Ovary (tissue), 9 donors: Measurements from ENCODE around the gene NUDT1. TPM values are rescaled to one million over a fixed set of nuclear protein-coding genes. Genes with fewer than 3 reads are reported as not detected.

Experiments used
- DNase-seq, 5 donors: peaks; one replicate each; pipeline ENCODE4 v3.0.0-alpha.2; 2019 to 2020
- H3K27ac ChIP-seq, 2 donors: fragments of 200-600 bp; one replicate each; pipeline versions ENCODE4 v1.5.1 to v1.8.0; 2019 to 2022
- H3K27me3 ChIP-seq: fragments of 200-600 bp; one replicate; pipeline ENCODE4 v1.8.0; 2022
- H3K36me3 ChIP-seq: fragments of 200-600 bp; sonication (generic); one replicate; pipeline ENCODE4 v1.5.1; 2019
- H3K4me1 ChIP-seq: one replicate; pipeline ENCODE4 v1.8.1; 2013; ENCODE audit warnings: mild to moderate bottlenecking, moderate library complexity; ENCODE audit not compliant: insufficient read depth
- H3K4me3 ChIP-seq: fragments of 200-600 bp; sonication (generic); one replicate; pipeline ENCODE4 v1.5.1; 2017
- H3K9me3 ChIP-seq, 2 donors: fragments of 200-600 bp in 1 of 2; sonication (generic) in 1 of 2; one replicate each; pipeline versions ENCODE4 v1.5.1 to v1.8.1; 2013 to 2019; ENCODE audit warnings: mild to moderate bottlenecking in 1 of 2, moderate library complexity in 1 of 2
- CTCF ChIP-seq, 3 donors: fragments of 450-650 bp in 2 of 3; fragments of 200-600 bp in 1 of 3; IDR thresholded peaks; one replicate each; pipeline versions ENCODE4 v1.5.1 to v1.8.0; 2016 to 2022; ENCODE audit warnings: antibody characterized with exemption in 3 of 3, mild to moderate bottlenecking in 1 of 3
- EP300 ChIP-seq: sonication (generic); formaldehyde crosslinking; IDR thresholded peaks from one replicate; pipeline ENCODE4 v1.6.1; 2017; ENCODE audit warnings: antibody characterized with exemption
- POLR2A ChIP-seq: fragments of 450-650 bp; IDR thresholded peaks from one replicate; pipeline ENCODE4 v1.6.1; 2017; ENCODE audit warnings: antibody characterized with exemption, mild to moderate bottlenecking, moderate library complexity
- WGBS, 3 donors: extraction: QIAGEN DNeasy Blood & Tissue Kit in 1 of 3; methylation state at CpG; one replicate each; pipeline versions ENCODE4 v1.1.5 to v1.1.7; 2013 to 2017; 5-methylcytosine and 5-hydroxymethylcytosine counted together
- intact Hi-C, 4 donors: fragments of 100-400 bp; cut with DNase I; formaldehyde crosslinking; loops; one replicate each; pipeline versions ENCODE4 v1.11.0 to v1.15.1; 2022 to 2023
- polyA plus RNA-seq, 2 donors: library from polyadenylated mRNA; stranded (reverse); fragments of 200-250 nt in 1 of 2; fragments of 350-450 nt in 1 of 2; fragmentation: Illumina TruSeq in 1 of 2; extraction: RNeasy Lipid Tissue Mini Kit (QIAGEN cat#74804) in 1 of 2; gene quantifications; one replicate each; pipeline ENCODE4 v1.2.3, GENCODE V29; 2013 to 2014
- total RNA-seq, 7 donors: library from RNA; depleted of rRNA in 2 of 7; stranded (reverse); fragments of >200 nt in 2 of 7; fragmentation: NEBNext Ultra II Directional in 3 of 7; extraction: Animal tissue kit (Norgen Biotek cat#: 25700) in 3 of 7; gene quantifications; one replicate each; pipeline versions ENCODE4 v1.1.0 to v1.2.4, GENCODE V29; 2016 to 2023
- donor health status: DM: no; HTN: no; CAD: no; lungs with moderate emphysema.
- donor health status: DM: no; HTN: no; CAD: no.
- donor health status: Bipolar disorder and iron deficiency.
- donor health status: DM: yes; HTN: yes; CAD: no.
- donor health status: DM: no; HTN: no; CAD: no.
- donor health status: DM: yes; HTN: yes; CAD: no.

The NUDT1 gene
- total and polyA plus RNA-seq, 9 donors, result 2.3 to 15.6 (median 9.1) TPM

GRCh38 chr7:2230226-2230625 lies 11.8 kb upstream of the NUDT1 start:
- H3K4me1 ChIP-seq, result peaks cover 3% of the 10 kb centered on the region
- no peak for DNase-seq
- H3K9me3 ChIP-seq, result no peaks in the 10 kb centered on the region
- 88 to 93% (median 91%) methylated on average over 8 of the region's 8 CpGs for WGBS, 3 donors
- no peak overlapping the region for H3K4me3 ChIP-seq
- TF ChIP-seq POLR2A (no peak), EP300 (no peak), CTCF (IDR thresholded peaks at IDR 0.05) (no peak)
- no peaks in the 10 kb centered on the region for H3K36me3 ChIP-seq
- no peaks in the 10 kb centered on the region for H3K27me3 ChIP-seq
- no peak overlapping the region for H3K27ac ChIP-seq
- intact Hi-C loops, result no loop called here

GRCh38 chr7:2230882-2231281 lies 11.1 kb upstream of the NUDT1 start:
- no peak overlapping the region for H3K4me3 ChIP-seq
- TF ChIP-seq EP300 (no peak), CTCF (IDR thresholded peaks at IDR 0.05) (no peak), POLR2A (no peak)
- no peak for DNase-seq
- H3K4me1 ChIP-seq, result peaks cover 3% of the 10 kb centered on the region
- no peaks in the 10 kb centered on the region for H3K27me3 ChIP-seq
- no peaks in the 10 kb centered on the region for H3K36me3 ChIP-seq
- no peaks in the 10 kb centered on the region for H3K9me3 ChIP-seq
- WGBS, 3 donors, result 85 to 87% (median 87%) methylated on average over 9 of the region's 9 CpGs
- intact Hi-C loops, result no loop called here
- no peak overlapping the region for H3K27ac ChIP-seq

- peak overlapping the region; percentile 96 for H3K4me3 ChIP-seq
- no peaks in the 10 kb centered on the region for H3K36me3 ChIP-seq
- H3K27me3 ChIP-seq, result no peaks in the 10 kb centered on the region
- 1 to 2% (median 1%) methylated on average over 30 to 46 of the region's 46 CpGs for WGBS, 3 donors
- H3K27ac ChIP-seq, result no peak overlapping the region
- no peaks in the 10 kb centered on the region for H3K9me3 ChIP-seq
- peak in 2 of 5 donors; percentile 44 to 53 for DNase-seq
- intact Hi-C loops, result no loop called here
- TF ChIP-seq POLR2A, result no peak
- peaks cover 3% of the 10 kb centered on the region for H3K4me1 ChIP-seq
Measured at GRCh38 chr7:2231992-2232765, 9.8 kb upstream of the NUDT1 start.

GRCh38 chr7:2232766-2233520 lies 9.1 kb upstream of the NUDT1 start, which contains the start of gene MAD1L1:
Gene MAD1L1 (minus strand): TSS chr7:2232945. CDS start chr7:2230133, 2,812 bp downstream.
- WGBS, 3 donors, result 0% methylated on average over 57 to 63 of the region's 63 CpGs
- no peaks in the 10 kb centered on the region for H3K36me3 ChIP-seq
- intact Hi-C loops, result no loop called here
- DNase-seq, result peak; percentile 87 to 94 (median 93)
- no peaks in the 10 kb centered on the region for H3K9me3 ChIP-seq
- no peak within 1 kb of the TSS for H3K27ac ChIP-seq
- no peak for TF ChIP-seq CTCF (IDR thresholded peaks at IDR 0.05)
- TF ChIP-seq POLR2A, result no peak
- no peak for TF ChIP-seq EP300
- peak within 1 kb of the TSS; percentile 96 for H3K4me3 ChIP-seq
- no peaks in the 10 kb centered on the region for H3K27me3 ChIP-seq
- peaks cover 3% of the 10 kb centered on the region for H3K4me1 ChIP-seq

- intact Hi-C loops, result no loop called here
- H3K27ac ChIP-seq, result no peak overlapping the region
Measured at GRCh38 chr7:2233926-2234325, 8.1 kb upstream of the NUDT1 start.

More at GRCh38 chr7:2233926-2234325, 8.1 kb upstream of the NUDT1 start:
- WGBS, 3 donors, result 35 to 67% (median 62%) methylated on average over 3 of the region's 3 CpGs
- no peaks in the 10 kb centered on the region for H3K36me3 ChIP-seq
- H3K4me1 ChIP-seq, result peaks cover 3% of the 10 kb centered on the region
- H3K9me3 ChIP-seq, result no peaks in the 10 kb centered on the region
- no peak for TF ChIP-seq CTCF (IDR thresholded peaks at IDR 0.05)
- TF ChIP-seq POLR2A, result no peak
- TF ChIP-seq EP300, result no peak
- H3K4me3 ChIP-seq, result no peak overlapping the region
- no peak for DNase-seq
- H3K27me3 ChIP-seq, result no peaks in the 10 kb centered on the region
